Activated CD8-positive, alpha-beta memory T cell treated with anti-CD3 and anti-CD28 coated beads for 1 hour (primary cell): ENCODE data around the gene SYCN.

Source experiments
- DNase-seq, 2 donors: peaks; one replicate each; pipeline ENCODE4 v3.0.0-alpha.2; 2020; ENCODE audit warnings: low read depth in 1 of 2; ENCODE audit errors: extremely low read depth in 1 of 2

SYCN gene

GRCh38 chr19:39157275-39157996 is 46.6 kb downstream of the SYCN start:
- DNase-seq, result no peak

- DNase-seq, result no peak
Observed at GRCh38 chr19:39156326-39157230, 47.5 kb downstream of the SYCN start.

GRCh38 chr19:39155741-39156140 is 48.3 kb downstream of the SYCN start:
- DNase-seq, result no peak

- no peak for DNase-seq
Observed at GRCh38 chr19:39155114-39155700, 48.9 kb downstream of the SYCN start.

GRCh38 chr19:39154629-39155100 is 49.4 kb downstream of the SYCN start:
- DNase-seq, result no peak

GRCh38 chr19:39154100-39154628 is 49.9 kb downstream of the SYCN start:
- no peak for DNase-seq
